Measurements from ENCODE around the gene DROSHA.
A peak's percentile ranks its signal among the peaks of the same experiment; 100 is the strongest.

Gene DROSHA

DNA sequence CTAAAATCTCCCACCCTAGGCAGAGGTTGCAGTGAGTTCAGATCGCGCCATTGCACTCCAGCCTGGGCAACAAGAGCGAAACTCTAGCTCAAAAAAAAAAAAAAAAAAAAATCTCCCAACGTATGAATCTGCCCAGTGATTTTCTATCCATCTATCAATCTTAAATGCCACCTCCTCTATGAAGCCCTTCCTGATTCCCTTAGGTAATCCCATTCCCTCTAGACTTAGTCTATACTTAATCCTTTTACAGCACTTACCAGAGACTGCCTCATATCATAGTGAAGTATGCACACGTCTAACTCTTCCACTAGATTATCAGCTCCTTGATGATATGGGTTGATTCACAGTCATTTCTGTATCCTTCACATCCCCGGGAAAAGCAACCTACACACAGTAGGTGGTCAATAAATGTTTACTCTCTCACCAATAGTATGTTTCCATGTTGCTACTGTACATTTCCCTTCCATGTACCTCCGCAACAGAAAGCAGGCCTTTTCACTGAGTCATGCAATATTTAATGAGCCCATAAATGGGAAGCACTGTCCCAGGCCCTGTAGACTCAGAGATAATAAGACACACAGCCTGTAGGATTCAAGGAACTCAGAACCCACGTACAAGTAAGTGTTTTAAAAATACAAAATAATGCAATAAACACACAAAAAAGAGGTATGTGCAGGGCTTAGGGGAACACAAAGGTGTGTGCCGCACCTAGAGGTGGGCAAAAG lies 1.2 kb downstream of the DROSHA start:
- no peak for DNase-seq (ENCODE audit: low read depth)

DNA sequence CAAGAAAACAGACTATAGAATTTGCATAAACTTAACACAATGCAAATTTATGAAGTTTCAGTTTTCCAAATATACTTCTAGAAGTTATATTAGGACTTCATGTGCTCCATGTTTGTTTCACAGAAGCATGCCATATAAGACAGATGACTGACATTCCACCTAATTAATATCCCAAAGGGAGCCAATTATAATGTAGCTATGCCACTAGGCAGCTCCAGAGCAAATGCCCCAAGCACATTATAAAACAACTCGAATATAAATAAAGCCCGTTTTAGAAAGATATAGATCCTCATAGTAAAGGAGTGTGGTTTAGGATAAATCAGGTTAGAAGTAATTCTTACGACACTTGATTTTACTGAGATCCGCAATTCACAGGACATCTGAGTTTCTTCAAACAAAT lies 8.9 kb downstream of the DROSHA start:
- DNase-seq (ENCODE audit: low read depth), result no peak

DNA sequence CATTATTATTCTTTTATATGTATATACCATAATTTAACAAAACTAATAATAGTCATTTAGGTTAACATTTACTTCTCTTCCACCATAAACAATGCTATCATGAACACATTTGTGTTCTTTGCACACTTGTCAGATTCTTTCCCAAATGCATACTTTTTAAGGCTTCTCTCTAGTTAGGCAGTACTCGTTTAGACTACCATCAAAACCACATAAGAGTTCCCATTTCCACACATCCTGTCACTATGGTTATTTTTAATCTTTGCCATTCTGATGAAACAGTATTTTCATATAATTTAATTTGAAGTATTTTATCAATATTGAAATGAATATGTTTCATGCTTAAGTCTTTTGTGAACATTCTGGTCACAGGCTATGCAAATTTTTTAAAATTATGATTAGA lies 15.1 kb downstream of the DROSHA start:
- no peak for DNase-seq (ENCODE audit: low read depth)

- no peak for DNase-seq (ENCODE audit: low read depth)
These were observed 20.6 kb downstream of the DROSHA start for GRCh38 chr5:31511305-31511704.

DNA sequence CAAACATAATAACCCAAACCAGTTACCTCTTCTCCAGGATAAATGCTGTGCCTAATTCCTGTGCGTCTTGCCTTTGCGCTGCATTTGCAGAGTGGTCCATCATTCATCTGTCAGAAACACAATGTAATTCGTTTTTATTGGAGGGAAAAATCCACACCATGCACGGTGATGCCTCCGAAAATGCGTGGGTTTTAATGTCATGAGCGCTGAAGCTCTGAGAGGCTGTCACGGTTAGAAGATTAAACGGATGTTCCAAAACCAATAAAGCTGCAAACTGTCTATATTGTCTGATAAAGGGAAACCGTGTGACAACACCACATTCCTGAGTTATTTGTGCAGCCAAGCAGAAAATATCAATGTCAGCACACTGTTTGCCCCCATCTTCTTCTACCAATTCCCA lies 27.4 kb downstream of the DROSHA start:
- DNase-seq (ENCODE audit: low read depth), result no peak

DNA sequence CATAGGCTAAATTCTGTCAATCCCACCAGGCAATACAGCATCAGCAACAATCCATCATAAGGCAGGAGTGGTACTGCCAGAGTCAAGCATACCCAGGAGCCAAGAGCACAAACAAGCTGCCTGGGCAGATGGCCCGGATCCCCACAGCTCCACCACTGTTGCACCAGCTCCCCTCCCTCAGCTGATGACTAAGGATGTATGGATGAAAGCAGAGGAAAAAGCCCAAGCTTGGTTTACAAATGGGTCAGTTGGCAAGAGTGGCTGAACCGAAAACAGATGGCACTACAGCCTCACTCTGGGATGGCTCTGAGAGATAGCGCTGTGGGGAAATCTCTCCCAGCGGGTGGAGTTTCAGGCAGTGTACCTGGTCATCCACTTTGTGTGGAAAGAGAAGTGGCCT lies 29.4 kb downstream of the DROSHA start:
- DNase-seq (ENCODE audit: low read depth), result no peak

DNA sequence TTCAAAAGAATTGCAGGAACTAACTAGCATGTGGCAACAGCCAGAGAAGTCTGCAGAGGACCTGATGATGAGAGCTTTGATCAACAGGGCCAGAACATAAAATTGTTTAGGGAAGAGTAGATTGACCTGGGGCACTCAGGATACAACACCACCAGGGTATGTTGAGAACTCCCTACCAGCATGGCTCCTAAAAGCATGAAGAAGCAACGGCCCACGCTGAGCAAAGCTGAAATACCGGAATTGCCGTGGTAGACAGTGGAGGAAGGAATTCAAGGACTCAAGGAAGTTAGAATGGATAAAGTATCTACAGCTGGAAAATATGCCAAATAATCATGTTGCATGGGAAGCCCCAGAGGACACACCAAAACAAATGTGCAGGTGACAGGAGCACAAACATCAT lies 31.6 kb downstream of the DROSHA start:
- DNase-seq (ENCODE audit: low read depth), result no peak

- no peak for DNase-seq (ENCODE audit: low read depth)
These were observed 35.0 kb downstream of the DROSHA start for GRCh38 chr5:31496891-31497290.

DNA sequence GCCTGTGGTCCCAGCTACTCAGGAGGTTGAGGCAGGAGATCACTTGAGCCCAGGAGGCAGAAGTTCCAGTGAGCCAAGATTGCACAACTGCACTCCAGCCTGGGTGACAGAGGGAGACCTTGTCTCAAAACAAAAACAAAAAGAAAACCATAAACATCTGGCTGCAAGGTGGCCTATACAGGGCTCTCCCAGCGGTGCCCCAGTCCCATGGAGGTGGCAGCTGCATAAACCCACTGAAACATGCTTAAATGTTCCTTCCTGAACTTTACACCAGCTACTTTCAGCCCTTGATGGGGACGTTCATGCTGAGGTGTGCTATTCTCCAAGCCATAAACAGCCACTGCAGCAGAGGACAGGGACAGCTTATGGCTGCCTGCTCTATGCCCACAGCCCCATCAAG lies 35.6 kb downstream of the DROSHA start:
- no peak for DNase-seq (ENCODE audit: low read depth)

- no peak for DNase-seq (ENCODE audit: low read depth)
These were observed 36.6 kb downstream of the DROSHA start for GRCh38 chr5:31495336-31495735.

GRCh38 chr5:31492869-31493268 lies 39.0 kb downstream of the DROSHA start:
- no peak for DNase-seq (ENCODE audit: low read depth)

DNA sequence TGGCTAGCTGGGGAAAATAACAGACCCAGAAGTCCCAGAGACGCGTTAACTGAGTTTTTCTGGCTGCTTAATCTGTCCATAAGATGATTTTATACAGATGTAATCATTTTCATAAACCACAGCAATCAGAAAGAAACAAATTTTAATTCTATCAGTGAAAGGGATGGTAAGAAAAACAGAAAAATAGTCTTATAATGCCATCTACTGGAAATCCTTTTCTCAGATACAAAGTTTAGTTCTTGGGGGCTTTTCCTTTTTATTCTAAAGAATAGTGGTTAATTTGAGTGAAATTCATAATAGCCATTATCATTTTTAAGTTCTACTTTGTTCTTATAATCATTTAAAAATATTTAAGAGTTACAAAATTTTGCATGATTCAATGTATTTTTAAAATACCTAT lies 44.4 kb downstream of the DROSHA start:
- DNase-seq (ENCODE audit: low read depth), result no peak

DNA sequence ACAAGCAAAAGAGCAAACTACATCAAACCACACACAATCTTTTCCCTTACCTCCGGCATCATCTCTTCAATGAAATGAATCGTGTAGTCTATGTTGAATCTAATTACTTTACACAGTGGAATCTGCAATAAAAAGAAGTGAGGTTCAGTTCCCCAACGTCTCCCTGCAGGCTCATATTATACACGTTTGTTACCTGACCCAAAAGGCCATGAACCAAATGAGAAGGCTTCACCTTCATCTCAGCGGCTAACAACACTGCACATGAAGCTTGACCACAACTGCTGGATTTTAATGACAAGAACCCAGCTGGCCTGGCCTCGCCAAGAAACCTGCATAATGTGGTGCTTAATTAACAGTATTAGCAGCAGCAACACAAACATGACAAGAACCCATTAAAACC lies 45.5 kb downstream of the DROSHA start:
- no peak for DNase-seq (ENCODE audit: low read depth)

DNA sequence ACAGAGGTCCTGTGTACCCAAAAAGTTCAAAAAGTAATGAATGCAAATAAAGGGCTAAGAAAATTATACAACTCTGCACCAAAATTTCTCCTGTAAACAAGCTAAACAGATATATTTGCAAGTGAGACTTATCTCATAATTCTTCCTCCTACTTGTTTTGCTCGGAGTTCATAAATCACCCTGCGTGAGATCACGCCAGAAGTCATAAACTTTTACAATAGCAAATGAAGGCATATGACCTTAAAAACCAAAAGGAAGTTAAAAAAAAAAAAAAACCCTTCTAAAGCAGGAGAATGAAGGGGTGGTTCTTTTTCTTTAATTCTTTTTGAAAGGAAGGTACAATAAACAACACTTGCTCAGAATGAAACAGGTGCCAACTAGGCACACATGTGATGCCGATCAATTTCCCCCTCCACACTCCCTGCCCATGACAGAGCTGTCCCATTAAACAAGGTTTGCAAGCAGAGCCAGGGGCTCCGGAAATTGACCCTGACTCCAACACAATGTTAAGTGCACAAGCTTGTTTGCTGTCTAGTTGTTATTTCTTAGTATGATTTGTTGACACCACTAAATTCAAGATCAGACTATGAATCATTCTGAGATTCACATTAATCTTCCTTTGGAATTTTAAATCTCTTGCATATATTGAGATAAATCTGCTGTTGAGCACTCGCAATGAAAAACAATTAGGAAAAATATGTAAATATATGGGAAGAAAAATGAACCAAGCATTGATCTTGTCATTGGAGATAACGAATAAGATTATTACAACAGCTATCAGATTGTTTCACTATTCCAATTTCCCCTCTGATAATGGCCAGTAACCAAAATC lies 46.3 kb downstream of the DROSHA start:
- DNase-seq (ENCODE audit: low read depth), result no peak

DNA sequence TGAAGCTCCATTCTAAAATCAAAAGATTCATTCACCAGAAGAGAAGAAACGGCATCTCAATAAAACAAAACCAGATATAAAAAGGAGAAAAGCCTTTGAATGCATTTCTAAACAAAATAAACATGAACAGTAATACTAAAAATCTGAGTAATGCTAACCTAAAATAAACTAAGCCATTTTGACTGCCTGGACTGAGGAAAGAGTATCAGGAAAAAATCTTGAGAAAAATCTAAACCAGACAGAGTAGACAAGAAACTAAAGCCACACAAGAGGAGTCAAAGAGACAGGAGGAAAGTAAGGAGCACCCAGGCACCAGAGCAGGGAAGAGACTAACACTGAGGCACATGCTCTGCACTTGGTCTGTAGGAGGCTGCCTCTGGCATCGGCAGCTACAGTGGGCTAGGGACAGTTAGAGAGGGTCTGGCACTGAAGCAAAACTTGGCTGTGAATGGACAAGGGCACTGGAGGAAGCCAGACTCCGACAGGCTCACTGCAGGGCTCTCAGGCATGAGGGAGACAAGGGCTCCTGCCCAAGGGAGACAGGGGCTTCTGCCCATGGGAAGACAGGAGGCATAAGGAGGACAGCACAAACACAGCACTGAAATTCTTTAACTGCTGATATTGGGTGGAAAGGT lies 50.2 kb downstream of the DROSHA start:
- no peak for DNase-seq (ENCODE audit: low read depth)

DNA sequence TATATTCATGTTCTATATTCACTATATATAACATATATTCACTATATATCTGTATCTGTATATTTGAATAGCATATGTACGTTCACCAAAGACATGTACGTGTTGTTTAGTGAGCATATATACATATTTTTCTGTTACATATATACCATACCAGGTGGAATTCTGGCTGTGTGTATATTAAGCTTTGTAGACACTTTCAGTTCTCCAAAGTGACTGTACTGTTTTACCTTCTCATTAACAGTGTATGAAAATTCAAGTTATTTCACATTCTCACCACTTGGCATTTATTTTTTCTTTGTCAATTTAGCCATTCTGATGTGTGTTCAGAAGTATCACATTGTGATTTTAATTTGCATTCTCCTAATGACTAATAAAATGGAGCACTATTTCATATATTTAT lies 52.2 kb downstream of the DROSHA start:
- no peak for DNase-seq (ENCODE audit: low read depth)

DNA sequence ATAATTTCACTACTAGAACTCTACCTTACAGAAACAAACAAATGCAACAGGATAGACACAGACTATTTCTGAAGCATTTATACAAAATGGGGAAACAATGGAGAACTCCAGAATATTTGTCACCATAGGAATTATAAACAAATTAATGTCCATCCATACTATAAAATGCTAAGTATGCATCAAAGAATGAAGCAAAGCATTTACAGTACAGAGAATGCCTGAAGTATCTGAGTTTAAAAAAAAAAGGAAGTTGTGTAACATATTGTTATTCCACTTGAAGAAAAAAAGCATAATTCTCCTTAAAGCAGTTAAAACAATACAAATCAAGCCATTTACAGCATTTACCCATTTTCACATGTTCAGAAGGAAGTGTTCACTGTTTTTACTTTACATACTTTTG lies 53.0 kb downstream of the DROSHA start:
- DNase-seq (ENCODE audit: low read depth), result no peak

DNA sequence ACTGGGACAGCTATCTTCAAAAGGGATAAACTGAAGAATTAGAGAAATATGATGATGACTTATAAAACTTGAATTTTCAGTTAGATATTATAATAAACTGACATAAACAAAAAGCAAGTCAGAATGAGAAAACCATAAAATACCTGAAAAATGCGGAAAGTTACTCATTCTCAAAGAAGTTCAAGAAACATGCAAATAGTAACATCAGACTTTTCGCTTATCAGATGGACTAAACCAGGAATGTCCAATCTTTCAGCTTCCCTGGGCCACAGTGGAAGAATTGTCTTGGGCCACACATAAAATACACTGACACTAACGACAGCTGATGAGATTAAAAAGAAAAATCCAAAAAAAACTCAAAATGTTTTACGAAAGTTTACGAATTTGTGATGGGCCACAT lies 53.9 kb downstream of the DROSHA start:
- DNase-seq (ENCODE audit: low read depth), result no peak

DNA sequence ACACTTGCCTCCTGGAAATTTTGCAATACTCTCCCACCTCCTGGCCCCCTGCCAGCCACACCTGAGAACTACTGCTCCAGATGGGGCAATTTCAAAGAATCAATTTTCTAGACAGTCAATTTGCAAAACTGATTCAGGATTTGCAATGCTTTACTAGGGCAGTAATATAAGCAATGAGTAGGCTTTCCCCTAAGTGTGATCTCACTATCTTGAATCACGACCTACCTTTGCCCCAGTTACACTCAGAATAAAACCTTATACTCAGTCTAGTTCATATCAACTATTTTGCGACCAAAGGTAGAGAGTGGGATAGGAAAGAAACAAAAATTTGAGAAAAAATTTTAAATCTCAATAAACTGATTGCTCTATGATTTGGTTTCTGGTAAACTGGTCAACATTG lies 54.4 kb downstream of the DROSHA start:
- no peak for DNase-seq (ENCODE audit: low read depth)

DNA sequence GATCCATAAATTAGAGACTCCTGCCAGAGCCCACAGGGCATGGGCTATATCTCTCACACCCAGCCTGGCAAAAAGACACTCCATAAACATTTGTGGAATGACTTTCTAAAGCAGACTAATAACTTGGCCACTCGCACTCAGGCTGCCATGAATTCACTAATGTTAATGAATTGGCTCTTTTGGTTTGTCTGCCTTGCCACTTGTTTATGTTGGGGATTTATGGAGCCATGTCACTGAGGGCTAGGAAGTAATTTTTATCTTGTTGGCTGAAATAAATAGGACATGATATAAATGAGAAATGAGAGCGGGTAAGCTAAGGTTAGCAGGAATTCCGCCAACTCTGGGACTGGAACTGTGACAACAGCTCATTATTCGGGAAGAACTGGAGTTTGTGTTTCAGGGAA lies 55.2 kb downstream of the DROSHA start:
- no peak for DNase-seq (ENCODE audit: low read depth)

DNA sequence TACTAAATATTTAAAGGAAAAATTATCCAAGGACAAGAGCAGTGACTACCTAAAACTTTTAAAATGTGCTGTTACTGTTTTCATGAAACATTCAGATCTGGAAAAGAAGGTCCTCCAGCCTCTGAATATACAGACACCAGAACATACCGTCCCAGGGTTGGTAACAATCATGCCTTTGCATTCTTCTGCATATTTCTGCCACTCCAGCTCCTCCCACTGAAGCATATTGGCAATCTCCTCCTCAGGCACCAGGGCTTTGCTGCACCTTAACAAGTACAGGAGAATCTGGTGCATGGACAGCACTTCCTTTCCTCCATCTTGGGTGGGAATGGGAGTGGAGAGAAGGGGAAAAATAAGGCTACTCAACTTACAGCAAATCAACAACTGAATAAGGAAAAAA lies 60.0 kb downstream of the DROSHA start:
- DNase-seq (ENCODE audit: low read depth), result no peak

DNA sequence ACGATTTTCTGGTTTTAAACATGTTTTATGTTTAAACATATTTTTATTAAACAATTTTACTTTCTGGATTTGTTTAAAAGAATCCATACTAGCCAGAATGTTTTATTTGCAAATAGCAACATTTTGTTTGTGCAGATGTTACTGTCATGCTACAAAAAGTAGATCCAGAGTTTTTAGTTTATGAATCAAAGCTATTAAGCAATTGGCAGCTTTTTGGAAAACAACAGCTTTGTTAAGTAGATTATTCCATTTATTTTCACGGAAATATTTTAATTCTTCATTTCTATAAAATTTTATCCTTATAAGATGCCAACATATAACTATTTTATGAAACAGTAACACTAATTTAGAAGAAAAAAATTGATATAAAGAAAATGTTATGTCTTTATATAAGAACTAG lies 60.9 kb downstream of the DROSHA start:
- no peak for DNase-seq (ENCODE audit: low read depth)

- peak; percentile 57 for DNase-seq (ENCODE audit: low read depth)
These were observed 61.3 kb downstream of the DROSHA start for GRCh38 chr5:31470608-31471007.
